ENCODE measurements around the gene PRMT7. TPM values are rescaled to one million over a fixed set of nuclear protein-coding genes. Genes with fewer than 3 reads are reported as not detected.

The PRMT7 gene
- polyA plus RNA-seq, 4 donors, result 43.2 to 58.9 (median 51.4) TPM

- no peak for DNase-seq (ENCODE audit: low read depth in 4 of 4, low spot score in 3 of 4)
Observed at GRCh38 chr16:68386628-68387027, 75.8 kb downstream of the PRMT7 start.

- no peak for DNase-seq (ENCODE audit: low read depth in 4 of 4, low spot score in 3 of 4)
Observed at GRCh38 chr16:68387301-68387700, 76.5 kb downstream of the PRMT7 start.

- no peak for DNase-seq (ENCODE audit: low read depth in 4 of 4, low spot score in 3 of 4)
Observed at GRCh38 chr16:68388124-68388523, 77.3 kb downstream of the PRMT7 start.

- DNase-seq (ENCODE audit: low read depth in 4 of 4, low spot score in 3 of 4), result no peak
Observed at GRCh38 chr16:68389006-68389405, 78.2 kb downstream of the PRMT7 start.

GRCh38 chr16:68389750-68390371 lies 79.0 kb downstream of the PRMT7 start:
- no peak for DNase-seq (ENCODE audit: low read depth in 4 of 4, low spot score in 3 of 4)

GRCh38 chr16:68393333-68393732 lies 82.5 kb downstream of the PRMT7 start:
- DNase-seq (ENCODE audit: low read depth in 4 of 4, low spot score in 3 of 4), result no peak

GRCh38 chr16:68395167-68395786 lies 84.5 kb downstream of the PRMT7 start:
- DNase-seq (ENCODE audit: low read depth in 4 of 4, low spot score in 3 of 4), result no peak

- no peak for DNase-seq (ENCODE audit: low read depth in 4 of 4, low spot score in 3 of 4)
Observed at GRCh38 chr16:68395815-68396214, 85.0 kb downstream of the PRMT7 start.

- no peak for DNase-seq (ENCODE audit: low read depth in 4 of 4, low spot score in 3 of 4)
Observed at GRCh38 chr16:68396481-68396880, 85.7 kb downstream of the PRMT7 start.

- DNase-seq (ENCODE audit: low read depth in 4 of 4, low spot score in 3 of 4), result no peak
Observed at GRCh38 chr16:68397710-68398201, 86.9 kb downstream of the PRMT7 start.

- no peak for DNase-seq (ENCODE audit: low read depth in 4 of 4, low spot score in 3 of 4)
Observed at GRCh38 chr16:68399456-68399855, 88.6 kb downstream of the PRMT7 start.

- DNase-seq (ENCODE audit: low read depth in 4 of 4, low spot score in 3 of 4), result no peak
Observed at GRCh38 chr16:68400083-68400923, 89.5 kb downstream of the PRMT7 start.

- DNase-seq (ENCODE audit: low read depth in 4 of 4, low spot score in 3 of 4), result no peak
Observed at GRCh38 chr16:68400924-68401460, 90.2 kb downstream of the PRMT7 start.

GRCh38 chr16:68401871-68402747 lies 91.3 kb downstream of the PRMT7 start:
- no peak for DNase-seq (ENCODE audit: low read depth in 4 of 4, low spot score in 3 of 4)

GRCh38 chr16:68402748-68403040 lies 91.9 kb downstream of the PRMT7 start:
- no peak for DNase-seq (ENCODE audit: low read depth in 4 of 4, low spot score in 3 of 4)

- no peak for DNase-seq (ENCODE audit: low read depth in 4 of 4, low spot score in 3 of 4)
Observed at GRCh38 chr16:68403177-68403576, 92.4 kb downstream of the PRMT7 start.

- DNase-seq (ENCODE audit: low read depth in 4 of 4, low spot score in 3 of 4), result no peak
Observed at GRCh38 chr16:68403704-68404103, 92.9 kb downstream of the PRMT7 start.

GRCh38 chr16:68404736-68405345 lies 94.0 kb downstream of the PRMT7 start:
- no peak for DNase-seq (ENCODE audit: low read depth in 4 of 4, low spot score in 3 of 4)

- DNase-seq (ENCODE audit: low read depth in 4 of 4, low spot score in 3 of 4), result no peak
Observed at GRCh38 chr16:68406458-68407152, 95.8 kb downstream of the PRMT7 start.
